ENCODE measurements around the gene ERGIC3.

DNA sequence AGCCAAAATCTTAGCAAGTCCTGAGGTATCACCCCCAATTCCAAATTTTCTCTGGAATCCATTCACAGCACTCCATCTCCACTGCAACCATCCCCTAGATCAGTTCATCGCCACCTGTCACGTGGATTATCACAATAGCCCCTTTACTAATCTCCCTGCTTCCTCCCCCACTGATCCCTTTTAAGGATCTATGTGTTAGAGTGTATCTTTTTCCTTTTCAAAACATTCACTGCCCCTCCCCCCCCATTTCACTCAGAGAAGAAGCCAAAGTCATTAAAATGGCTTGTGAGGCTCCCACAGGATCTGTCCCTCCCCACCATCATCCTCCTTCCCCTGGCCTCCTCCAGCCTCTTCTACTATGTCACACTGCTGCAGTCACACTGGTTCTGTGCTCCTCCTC is 55.3 kb downstream of the ERGIC3 start:
- no peak for TF ChIP-seq GATA2 (IDR thresholded peaks at IDR 0.05; ENCODE audit: low read depth, low read length)
- no peak for TF ChIP-seq GATA3 (IDR thresholded peaks at IDR 0.05; ENCODE audit: low read depth, low read length)

All from SH-SY5Y (cell line).